LNCaP clone FGC (cell line): ENCODE measurements around the gene MASP1.
A peak's percentile ranks its signal among the peaks of the same experiment; 100 is the strongest.

Source experiments
- DNase-seq: peaks from one replicate; pipeline ENCODE4 v3.0.0-alpha.2; 2011; ENCODE audit warnings: low read depth
- H3K4me3 ChIP-seq: 2 replicates; pipeline ENCODE4 v1.5.1; 2011; ENCODE audit warnings: mild to moderate bottlenecking, low read depth, low read length, control low read depth
- CTCF ChIP-seq: IDR thresholded peaks from 2 replicates; pipeline ENCODE4 v1.5.1; 2012; ENCODE audit warnings: mild to moderate bottlenecking; ENCODE audit not compliant: control insufficient read depth, insufficient read depth; ENCODE audit errors: extremely low read depth

The MASP1 gene

GRCh38 chr3:187230011-187230410 lies 61.5 kb downstream of the MASP1 start:
- DNase-seq = no peak
- H3K4me3 ChIP-seq = no peak overlapping the region
- no peak for TF ChIP-seq CTCF

GRCh38 chr3:187228740-187229139 lies 62.8 kb downstream of the MASP1 start:
- no peak for DNase-seq
- TF ChIP-seq CTCF = no peak
- H3K4me3 ChIP-seq = no peak overlapping the region

- DNase-seq = no peak
- no peak overlapping the region for H3K4me3 ChIP-seq
- no peak for TF ChIP-seq CTCF
Measured at GRCh38 chr3:187227658-187228258, 63.8 kb downstream of the MASP1 start.

GRCh38 chr3:187223799-187224198 lies 67.7 kb downstream of the MASP1 start:
- H3K4me3 ChIP-seq = no peak overlapping the region
- no peak for TF ChIP-seq CTCF
- peak; percentile 6 for DNase-seq

GRCh38 chr3:187222801-187223200 lies 68.7 kb downstream of the MASP1 start:
- no peak for TF ChIP-seq CTCF
- DNase-seq = no peak
- H3K4me3 ChIP-seq = no peak overlapping the region

GRCh38 chr3:187215460-187215859 lies 76.1 kb downstream of the MASP1 start:
- no peak for TF ChIP-seq CTCF
- DNase-seq = no peak
- H3K4me3 ChIP-seq = no peak overlapping the region

GRCh38 chr3:187213616-187214015 lies 77.9 kb downstream of the MASP1 start:
- no peak for TF ChIP-seq CTCF
- DNase-seq = no peak
- H3K4me3 ChIP-seq = no peak overlapping the region
